Measurements from ENCODE around the gene TLE2.

- TF ChIP-seq CTCF (IDR thresholded peaks at IDR 0.05) (peak in 1 of 7 experiments; percentile 5), POLR2A (IDR thresholded peaks at IDR 0.05) (no peak)
Observed at GRCh38 chr19:3062165-3063105, 33.4 kb upstream of the TLE2 start, which contains the start of gene TLE5.
